GM06990 (cell line): ENCODE data around the gene ZNF655.

Experiments
- DNase-seq: peaks from one replicate; pipeline ENCODE4 v3.0.0-alpha.2; 2011; ENCODE audit not compliant: insufficient read length; ENCODE audit errors: extremely low read depth
- H3K27me3 ChIP-seq: replicated peaks from 2 replicates; pipeline ENCODE4 v1.6.0; 2011; ENCODE audit warnings: low read length; ENCODE audit not compliant: control insufficient read depth, insufficient read depth
- H3K36me3 ChIP-seq: 2 replicates; pipeline ENCODE4 v1.5.1; 2011; ENCODE audit warnings: low read length; ENCODE audit not compliant: control insufficient read depth, insufficient read depth
- H3K4me3 ChIP-seq: replicated peaks from 2 replicates; pipeline ENCODE4 v1.5.1; 2011; ENCODE audit warnings: low read depth, mild to moderate bottlenecking, control low read depth, low read length
- TF ChIP-seq, protein P1 (sequence below): IDR thresholded peaks from 2 replicates; pipeline ENCODE4 v1.5.1; 2011; ENCODE audit warnings: low read length, control low read depth, mild to moderate bottlenecking, inconsistent platforms; ENCODE audit not compliant: insufficient read depth, poor library complexity, severe bottlenecking

Gene ZNF655

GRCh38 chr7:99616359-99617191, 58.1 kb downstream of the ZNF655 start, which contains the start of gene ZSCAN25:
ZSCAN25 (plus strand) TSS chr7:99616946; CDS start chr7:99619607, 2,661 bp downstream.
- TF ChIP-seq, protein P1, sequence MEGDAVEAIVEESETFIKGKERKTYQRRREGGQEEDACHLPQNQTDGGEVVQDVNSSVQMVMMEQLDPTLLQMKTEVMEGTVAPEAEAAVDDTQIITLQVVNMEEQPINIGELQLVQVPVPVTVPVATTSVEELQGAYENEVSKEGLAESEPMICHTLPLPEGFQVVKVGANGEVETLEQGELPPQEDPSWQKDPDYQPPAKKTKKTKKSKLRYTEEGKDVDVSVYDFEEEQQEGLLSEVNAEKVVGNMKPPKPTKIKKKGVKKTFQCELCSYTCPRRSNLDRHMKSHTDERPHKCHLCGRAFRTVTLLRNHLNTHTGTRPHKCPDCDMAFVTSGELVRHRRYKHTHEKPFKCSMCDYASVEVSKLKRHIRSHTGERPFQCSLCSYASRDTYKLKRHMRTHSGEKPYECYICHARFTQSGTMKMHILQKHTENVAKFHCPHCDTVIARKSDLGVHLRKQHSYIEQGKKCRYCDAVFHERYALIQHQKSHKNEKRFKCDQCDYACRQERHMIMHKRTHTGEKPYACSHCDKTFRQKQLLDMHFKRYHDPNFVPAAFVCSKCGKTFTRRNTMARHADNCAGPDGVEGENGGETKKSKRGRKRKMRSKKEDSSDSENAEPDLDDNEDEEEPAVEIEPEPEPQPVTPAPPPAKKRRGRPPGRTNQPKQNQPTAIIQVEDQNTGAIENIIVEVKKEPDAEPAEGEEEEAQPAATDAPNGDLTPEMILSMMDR, result peak; percentile 76
- Histone ChIP-seq H3K36me3 (peaks cover 12% of the 10 kb centered on the region), H3K4me3 (peak within 1 kb of the TSS; percentile 96), H3K27me3 (no peaks in the 10 kb centered on the region)
- DNase-seq, result peak; percentile 90

GRCh38 chr7:99617192-99617781, 58.8 kb downstream of the ZNF655 start:
- peaks cover 14% of the 10 kb centered on the region for H3K36me3 ChIP-seq
- no peaks in the 10 kb centered on the region for H3K27me3 ChIP-seq
- TF ChIP-seq, protein P1, result no peak
- DNase-seq, result no peak
- peak overlapping the region; percentile 96 for H3K4me3 ChIP-seq

DNA sequence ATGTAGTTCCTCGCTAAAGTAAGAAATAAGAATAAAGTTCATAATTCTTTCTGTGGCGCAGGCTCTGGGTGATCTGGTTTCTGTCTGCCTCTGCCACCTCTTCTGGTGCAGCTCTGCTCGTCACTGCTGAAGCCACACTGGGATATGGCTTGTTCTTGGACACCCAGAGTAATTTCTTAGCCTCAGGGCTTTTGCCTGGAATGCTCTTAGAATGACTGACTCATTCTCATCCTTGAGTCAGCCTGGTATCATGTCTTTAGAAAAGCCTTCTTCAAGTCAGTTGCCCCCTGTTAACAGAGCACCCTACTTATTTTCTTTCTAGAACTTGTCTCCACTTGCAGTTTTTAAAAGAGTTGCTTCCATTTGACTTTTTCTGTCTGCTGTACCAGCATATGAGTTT, 60.3 kb downstream of the ZNF655 start:
- DNase-seq, result no peak
- TF ChIP-seq, protein P1, result no peak
- no peak overlapping the region for H3K4me3 ChIP-seq
- H3K36me3 ChIP-seq, result peaks cover 15% of the 10 kb centered on the region
- H3K27me3 ChIP-seq, result no peaks in the 10 kb centered on the region

DNA sequence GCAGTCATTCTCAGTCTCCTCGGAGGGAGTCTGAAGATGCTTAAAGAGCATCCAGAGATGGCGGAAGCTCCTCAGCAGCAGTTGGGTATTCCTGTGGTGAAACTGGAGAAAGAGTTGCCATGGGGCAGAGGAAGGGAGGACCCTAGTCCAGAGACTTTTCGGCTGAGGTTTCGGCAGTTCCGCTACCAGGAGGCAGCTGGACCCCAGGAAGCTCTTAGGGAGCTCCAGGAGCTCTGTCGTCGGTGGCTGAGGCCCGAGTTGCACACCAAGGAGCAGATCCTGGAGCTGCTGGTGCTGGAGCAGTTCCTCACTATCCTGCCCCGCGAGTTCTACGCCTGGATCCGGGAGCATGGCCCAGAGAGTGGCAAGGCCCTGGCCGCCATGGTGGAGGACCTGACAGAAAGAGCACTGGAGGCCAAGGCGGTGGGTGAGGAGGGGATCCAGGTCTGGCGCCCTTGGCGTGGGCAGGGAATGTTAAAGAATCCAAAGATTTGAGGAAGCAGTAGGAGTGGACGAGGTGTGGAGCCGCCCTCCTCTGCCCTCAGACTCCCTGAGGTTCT, 61.2 kb downstream of the ZNF655 start:
- DNase-seq, result no peak
- H3K4me3 ChIP-seq, result no peak overlapping the region
- H3K27me3 ChIP-seq, result no peaks in the 10 kb centered on the region
- TF ChIP-seq, protein P1, result no peak
- H3K36me3 ChIP-seq, result peaks cover 21% of the 10 kb centered on the region

- Histone ChIP-seq H3K36me3 (peaks cover 32% of the 10 kb centered on the region), H3K4me3 (no peak overlapping the region), H3K27me3 (no peaks in the 10 kb centered on the region)
- no peak for DNase-seq
- TF ChIP-seq, protein P1, result no peak
Observed at GRCh38 chr7:99621271-99621670, 62.8 kb downstream of the ZNF655 start.
